NCI-H446 treated with DMSO at 0.1 percent for 48 hours (cell line): ENCODE results near the gene COL21A1.

Source experiments
- DNase-seq: peaks from one replicate; lab custom pipeline; 2025; lab: John Stamatoyannopoulos, UW

Gene COL21A1

DNA sequence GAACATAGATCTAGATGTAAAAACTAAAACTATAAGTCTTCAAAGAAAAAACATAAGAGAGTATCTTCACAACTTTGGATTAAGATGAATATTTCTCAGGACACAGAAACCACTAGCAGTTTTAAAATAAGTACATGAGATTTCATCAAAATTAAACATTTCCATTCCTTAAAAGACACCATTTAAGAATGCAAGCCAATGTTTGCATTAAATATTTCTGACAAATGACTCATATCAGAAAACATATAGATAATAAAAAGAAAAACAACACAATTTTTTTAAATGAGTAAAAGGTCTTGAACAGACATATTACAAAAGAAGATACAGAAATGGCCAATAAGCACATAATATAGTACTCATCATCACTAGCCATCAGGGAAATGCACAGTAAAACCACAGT is 59.7 kb downstream of the COL21A1 start:
- no peak for DNase-seq

GRCh38 chr6:56176741-56177140 is 70.6 kb downstream of the COL21A1 start:
- no peak for DNase-seq

DNA sequence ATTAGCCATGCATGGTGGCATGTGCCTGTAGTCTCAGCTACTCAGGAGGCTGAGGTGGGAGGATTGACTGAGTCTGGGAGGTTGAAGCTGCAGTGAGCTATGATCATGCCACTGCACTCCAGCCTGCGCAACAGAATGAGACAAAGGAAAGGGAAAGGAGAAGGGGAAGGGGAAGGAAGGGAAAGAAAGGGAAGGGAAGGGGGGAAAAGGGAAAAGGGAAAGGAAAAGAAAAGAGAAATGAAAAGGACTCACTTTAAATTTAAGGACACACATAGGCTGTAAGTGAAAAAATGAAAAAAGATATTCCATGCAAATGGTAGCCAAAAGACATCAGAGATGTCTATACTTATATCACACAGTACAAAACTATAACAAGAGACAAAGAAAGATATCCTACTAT is 74.2 kb downstream of the COL21A1 start:
- DNase-seq = no peak

DNA sequence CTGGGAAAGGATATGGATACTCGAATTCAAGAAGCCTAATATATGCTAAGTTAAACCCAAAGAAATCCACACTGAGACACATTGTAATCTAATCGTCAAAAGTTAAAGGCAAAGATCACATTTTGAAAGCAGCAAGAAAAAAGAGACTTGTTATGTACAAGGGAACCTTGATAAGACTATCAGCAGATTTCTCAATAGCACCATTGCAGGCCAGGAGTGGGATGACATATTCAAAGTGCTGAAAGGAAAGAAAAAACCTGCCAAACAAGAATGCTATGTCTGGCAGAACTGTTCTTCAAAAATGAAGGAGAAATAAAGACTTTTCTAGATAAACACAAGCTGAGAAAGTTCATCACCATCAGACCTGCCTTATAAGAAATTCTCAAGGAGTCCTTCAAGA is 75.2 kb downstream of the COL21A1 start:
- no peak for DNase-seq

DNA sequence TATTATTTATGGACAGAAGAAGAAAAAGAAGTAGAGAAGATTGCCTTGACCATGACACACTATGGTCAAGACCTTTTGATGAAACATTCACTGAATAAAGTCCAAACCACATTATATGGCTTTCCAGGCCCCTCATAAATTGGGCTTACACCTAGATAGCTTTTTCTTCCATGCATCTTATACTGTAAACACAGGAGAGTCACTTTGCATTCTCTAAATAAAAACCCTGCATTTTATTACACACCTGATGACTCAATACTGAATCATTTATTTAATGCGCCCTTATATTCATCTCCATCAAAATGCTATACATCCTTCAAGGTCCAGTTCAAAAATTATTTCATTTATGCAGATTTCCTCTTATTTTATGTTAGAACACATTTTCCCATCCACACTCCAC is 78.0 kb downstream of the COL21A1 start:
- DNase-seq = no peak

DNA sequence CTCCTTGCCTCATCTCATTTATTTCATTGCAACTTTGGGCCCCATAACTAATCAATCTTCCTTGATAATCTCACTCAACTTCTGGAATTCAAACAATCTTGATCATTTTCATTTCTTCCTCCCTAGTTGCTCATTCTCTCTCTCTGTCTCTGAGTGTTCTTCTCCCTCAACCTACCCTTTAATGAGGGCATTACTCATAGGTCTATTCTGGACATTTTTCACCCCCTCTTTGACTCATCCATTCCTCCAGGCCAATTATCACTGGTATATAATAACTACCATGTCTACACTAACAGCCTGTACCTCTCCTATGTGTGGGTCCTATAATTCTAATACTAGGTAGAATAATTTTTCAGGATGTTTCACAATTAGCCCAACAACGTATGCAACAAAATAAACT is 78.8 kb downstream of the COL21A1 start:
- DNase-seq = no peak

DNA sequence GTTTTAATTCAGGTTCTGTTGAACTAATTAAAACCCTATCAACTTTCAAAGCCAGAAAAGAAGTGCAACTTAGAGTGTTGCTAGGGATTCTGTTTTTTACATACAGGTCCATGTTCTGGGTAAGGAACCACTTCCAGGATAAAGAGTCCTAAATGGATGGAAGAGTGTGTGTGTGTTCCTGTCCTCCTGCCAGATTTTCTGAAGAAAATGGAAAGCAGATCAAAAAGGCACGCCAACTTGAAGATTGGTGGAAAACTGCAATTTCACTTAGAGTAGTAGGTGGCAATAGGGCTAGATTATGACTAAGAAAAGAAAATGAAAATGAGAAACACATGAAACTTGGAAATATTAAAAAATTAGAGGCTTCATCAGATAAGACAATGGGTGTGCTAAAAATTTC is 85.3 kb downstream of the COL21A1 start:
- DNase-seq = no peak

GRCh38 chr6:56160489-56160888 is 86.9 kb downstream of the COL21A1 start:
- no peak for DNase-seq

DNA sequence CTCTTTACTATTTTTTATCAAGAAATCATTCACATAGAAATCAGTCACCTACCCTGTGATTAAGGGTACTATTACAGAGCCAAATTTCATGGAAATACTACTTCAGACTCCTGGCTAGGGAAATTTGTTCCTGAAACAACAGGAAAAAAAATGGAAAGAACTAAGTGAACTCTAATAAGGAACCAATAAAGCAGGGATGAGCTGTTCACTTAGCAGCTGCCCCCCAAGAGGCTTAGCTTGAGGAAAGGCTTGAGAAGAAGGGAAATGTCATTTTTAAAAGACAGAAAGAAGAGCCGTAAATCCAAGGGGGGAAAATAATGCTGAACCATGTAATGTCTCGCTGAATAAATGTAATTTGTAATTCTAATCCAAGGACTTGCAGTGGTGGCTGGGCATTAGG is 88.8 kb downstream of the COL21A1 start:
- DNase-seq = no peak

GRCh38 chr6:56156643-56157042 is 90.7 kb downstream of the COL21A1 start:
- DNase-seq = no peak

DNA sequence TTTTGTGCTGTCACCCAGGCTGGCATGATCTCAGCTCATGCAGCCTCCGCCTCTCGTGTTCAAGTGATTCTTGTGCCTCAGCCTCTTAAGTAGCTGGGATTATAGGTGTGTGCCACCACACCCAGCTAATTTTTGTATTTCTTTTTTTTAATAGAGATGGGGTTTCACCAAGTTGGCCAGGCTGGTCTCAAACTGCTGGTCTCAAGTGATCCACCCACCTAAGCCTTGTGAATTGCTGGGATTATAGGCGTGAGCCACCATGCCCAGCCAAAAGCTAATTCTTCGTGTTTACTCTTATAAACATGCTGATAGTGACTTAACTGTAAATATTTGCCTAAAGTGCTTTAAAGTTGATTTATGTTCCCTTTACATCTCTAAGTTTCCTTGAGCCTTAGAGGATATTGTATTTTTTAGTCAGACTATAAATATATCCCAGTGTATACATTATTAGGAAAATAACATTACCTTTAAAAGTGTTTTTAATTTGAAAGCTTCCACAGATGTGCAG is 91.7 kb downstream of the COL21A1 start:
- no peak for DNase-seq

DNA sequence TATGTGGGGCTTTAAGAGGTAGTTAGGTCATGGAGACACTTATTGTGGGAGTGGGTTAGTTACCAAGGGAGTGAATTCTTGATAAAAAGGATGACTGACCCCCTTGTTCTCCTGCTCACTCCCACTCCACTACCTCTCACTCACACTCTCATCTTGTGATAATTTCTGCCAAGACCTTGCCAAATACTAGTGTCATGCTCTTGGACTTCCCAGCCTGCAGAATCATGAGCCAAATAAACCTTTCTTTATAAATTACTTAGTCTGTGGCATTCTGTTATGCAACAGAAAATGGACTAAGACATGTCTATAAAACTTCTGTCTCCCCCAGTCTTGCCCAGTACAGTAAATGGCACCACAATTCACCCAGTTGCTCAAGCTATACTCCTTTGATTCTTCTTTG is 93.3 kb downstream of the COL21A1 start:
- DNase-seq = no peak

DNA sequence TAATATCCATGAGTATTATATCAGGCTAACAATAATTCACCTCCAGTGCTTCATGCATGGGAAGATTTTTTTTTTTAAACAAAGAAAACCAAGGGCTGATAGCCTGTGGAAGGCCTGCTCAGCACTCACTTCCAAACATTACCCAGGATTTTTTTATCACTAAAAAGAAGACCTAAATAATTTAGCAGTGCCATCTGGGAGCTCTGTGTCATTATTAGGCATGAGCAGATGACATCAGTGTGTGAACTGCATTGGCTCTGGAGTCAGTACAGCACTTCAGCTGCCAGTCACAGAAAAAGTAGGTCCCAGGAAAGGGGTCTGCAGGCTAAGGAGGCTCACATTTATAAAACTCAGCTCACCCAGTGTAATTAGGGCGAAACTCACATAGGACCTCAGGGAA is 94.8 kb downstream of the COL21A1 start:
- DNase-seq = no peak

DNA sequence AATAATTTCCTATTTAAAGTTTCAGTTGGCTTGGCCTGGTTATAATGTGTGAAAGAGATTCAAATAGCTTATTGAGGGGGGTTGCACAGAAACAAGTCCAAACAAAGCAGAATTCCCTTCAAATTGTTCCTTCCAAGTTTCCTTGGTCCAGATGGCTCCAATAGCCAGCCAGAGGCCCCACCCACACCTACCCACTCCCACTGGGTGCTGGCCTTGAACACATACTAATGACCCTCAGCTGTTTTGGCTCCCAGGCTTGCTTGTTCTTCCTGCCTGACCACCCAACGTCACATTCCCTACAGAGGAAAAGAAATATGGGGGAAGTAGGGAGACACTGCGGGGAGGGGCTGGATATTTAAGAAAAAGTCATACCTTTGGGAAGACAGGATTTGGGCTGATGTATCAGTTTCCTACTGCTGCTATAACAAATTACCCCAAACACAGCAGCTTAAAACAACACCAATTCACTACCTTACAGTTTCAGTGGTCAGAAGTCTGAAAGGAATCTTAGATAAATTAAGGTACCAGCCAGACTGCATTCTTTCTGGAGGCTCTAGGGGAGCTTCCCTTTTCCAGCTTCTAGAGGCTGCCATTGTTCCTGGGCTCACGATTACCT is 95.7 kb downstream of the COL21A1 start:
- DNase-seq = peak; percentile 7

DNA sequence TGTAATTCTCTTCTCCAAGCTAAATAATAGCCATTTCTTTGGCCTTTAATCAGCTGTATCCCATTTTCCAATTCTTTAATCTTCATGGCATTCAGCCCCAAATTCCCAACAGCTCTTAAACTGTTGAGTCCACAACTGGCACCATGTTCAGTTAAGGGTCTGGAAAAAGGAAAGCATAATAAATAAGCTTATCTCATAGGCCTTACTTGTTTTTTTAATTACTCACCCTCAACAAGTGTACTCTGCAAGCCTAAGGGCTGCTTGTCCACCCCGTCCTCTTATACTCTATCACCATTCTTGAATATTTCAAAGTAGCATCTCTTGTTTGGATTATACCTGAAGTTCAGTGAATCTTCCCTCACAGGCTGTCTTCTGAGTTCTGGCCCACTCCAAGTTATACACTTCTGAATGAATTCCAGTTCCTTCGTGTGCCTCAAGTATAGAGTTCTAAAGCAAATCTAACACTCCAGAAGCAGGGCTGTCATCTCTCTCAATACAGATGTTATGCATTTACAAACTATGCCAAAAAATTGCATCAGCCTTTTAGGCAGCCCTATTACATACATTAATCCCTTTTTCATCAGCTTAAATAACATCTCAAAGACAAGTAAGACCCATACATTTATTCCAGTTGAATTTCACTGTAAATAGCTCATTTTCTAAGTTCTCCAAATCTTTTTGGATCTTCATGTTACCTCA is 98.7 kb downstream of the COL21A1 start:
- no peak for DNase-seq

DNA sequence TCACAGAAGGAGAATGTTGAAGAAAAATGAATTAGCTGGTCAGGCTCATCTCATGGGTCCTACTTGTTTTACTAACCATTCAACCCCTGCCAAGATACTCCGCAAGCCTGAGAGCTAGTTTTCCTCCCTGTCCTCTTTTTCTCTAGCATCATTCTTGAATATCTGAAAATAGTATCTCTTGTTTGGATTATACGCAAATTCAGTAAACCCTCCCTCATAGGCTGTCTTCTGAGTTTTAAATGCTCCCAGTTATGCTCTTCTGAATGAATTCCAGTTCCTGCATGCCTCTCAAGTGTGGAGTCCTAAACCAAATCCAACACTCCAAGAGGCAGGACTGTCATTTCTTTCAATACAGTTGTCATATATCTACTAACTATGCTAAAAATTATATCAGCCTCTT is 99.6 kb downstream of the COL21A1 start:
- DNase-seq = no peak

DNA sequence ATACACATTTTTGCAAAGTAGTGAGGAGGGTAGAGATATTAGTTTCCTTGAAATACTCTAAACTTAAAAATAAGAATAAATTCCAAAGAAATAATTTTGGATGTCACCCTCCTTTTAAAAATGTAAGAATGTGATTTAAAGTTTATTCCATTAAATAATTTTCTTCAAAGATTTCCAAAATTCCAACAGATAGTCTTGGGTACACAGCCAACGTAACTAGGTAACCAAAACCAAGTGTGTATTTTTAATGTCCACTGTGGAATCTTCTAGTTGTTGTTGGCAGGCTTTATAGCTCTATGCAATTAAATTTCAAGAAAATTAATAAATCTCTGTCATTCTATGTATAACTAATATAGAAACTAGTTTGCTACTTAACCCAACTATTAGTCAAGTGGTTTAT is 101.3 kb downstream of the COL21A1 start:
- no peak for DNase-seq

DNA sequence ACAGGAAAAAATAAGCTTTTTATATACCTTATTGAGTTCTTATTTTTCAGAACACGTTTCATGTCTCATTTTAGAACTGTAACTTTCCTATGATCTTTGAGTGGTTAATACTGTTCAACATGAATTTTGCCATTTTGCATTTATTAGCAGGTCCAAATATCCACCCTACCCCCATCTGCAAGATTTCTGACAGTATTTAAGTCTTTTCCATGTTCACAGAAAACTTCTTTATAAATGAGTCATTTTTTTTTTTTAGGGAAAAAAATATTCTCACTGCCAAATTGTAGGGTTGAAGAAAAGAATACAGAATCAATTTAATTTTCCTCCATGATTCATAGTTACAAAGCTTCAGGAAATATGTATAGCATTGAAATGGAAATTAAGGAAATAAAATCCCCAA is 101.8 kb downstream of the COL21A1 start:
- no peak for DNase-seq

DNA sequence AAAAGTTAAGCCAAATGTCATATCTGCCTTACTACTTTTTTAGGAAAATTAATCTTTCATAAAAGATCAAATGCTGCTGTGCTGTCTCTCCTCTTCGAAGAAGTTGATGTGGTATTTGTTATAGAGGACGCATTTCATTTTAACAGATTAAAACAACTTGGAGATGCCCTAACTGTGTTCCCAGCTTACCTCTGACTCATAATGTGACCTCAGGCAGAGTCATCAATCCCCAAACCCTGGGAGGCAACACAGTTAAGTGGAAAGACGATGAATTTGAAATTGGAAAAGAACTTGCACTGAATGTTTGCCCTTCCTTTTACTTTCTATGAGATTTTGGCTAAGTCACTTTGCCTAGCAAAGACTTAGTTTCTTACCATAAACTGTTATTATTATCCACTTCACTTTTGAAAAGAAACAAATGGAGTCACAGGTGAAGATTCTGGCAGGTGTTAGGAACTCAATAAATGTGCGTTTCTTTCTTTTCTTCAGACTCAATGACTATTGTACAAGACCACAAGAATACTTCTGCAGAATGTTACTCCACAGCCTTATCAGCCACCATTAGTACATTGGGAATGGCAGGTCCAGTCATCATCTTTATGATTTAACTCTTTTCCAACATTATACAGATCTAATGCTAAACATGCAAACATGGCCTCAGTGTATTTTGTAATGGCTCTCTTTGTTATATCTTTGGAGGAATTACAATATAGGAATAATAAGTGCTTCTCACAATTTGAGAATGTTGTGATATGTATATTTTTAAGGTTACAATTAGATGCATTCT is 102.6 kb downstream of the COL21A1 start:
- no peak for DNase-seq

DNA sequence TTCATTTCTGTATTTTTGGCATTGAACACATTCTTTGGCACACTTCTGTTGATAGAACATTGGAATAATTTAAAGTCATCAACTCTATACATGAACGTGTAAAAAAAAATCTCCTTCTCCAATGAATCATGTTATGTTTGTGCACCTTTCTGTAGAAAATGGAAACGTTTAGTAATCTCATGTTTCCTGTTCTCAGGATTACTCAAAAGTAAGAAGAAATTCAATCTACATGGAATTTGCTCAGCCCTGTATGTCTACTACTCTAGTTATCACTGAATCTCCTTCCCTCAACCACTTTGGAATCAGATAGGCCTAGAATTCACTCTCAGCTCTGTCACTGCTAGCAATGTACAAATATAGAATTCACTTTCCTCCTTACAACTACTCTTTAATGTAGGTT is 103.6 kb downstream of the COL21A1 start:
- no peak for DNase-seq

DNA sequence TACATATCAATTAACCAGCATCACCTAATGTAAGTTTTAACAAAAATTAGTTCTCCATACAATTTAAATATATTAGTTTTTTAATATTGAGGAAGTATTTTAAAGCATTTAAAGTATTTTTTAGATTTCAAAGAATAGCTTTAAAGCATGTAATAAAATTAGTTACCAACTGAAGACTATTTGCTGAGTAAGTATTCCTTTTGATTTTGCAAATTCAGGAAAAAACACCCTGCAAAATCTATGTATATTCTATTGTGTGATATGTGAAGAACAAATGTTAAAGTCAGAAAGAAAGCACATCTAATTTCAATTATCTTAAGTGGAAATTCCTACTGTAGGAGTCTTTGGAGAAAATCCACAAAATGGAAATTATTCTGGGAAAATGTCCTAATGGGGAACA is 107.3 kb downstream of the COL21A1 start:
- no peak for DNase-seq

DNA sequence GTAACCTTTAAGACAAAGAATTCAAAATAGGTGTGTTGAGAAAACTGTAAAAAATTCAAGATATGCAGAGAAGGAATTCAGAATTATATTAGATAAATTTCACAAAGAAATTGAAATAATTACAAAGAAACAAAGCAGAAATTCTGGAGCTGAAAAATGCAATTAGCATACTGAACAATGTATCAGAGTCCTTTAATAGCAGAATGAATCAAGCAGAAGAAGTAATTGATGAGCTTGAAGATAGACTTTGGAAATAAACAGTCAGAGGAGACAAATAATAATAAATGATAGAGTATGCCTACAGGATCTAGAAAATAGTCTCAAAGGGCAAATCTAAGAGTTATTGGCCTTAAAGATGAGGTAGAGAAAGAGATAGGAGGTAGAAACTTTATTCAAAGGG is 131.7 kb downstream of the COL21A1 start:
- DNase-seq = no peak

DNA sequence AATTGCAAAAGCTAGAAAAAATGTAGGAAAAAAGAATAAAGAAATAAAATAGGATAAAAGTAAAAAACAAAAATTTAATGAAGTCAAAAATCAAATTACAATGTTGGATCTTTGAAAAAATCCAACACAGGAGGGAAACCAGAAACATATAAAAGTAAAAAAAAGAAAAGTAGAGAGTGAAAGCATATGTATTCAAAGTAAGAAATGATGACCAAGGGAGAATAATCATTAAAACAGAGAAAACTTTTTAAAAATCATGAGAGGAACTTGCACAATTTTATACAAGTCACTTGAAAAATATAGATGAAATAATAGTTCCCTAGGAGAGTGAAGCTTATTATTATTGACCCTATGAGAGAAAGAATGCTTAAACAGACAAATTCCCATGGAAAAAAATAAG is 138.2 kb downstream of the COL21A1 start:
- DNase-seq = no peak
